Measurements from ENCODE around the gene PDE7B. TPM values are rescaled to one million over a fixed set of nuclear protein-coding genes. Genes with fewer than 3 reads are reported as not detected.

Gene PDE7B
- total and polyA plus RNA-seq, 9 of the 15 experiments (the other 6 are each of a cell fraction or from before 2014, with no cell fraction given), result 0.01 TPM; not detected in 8

DNA sequence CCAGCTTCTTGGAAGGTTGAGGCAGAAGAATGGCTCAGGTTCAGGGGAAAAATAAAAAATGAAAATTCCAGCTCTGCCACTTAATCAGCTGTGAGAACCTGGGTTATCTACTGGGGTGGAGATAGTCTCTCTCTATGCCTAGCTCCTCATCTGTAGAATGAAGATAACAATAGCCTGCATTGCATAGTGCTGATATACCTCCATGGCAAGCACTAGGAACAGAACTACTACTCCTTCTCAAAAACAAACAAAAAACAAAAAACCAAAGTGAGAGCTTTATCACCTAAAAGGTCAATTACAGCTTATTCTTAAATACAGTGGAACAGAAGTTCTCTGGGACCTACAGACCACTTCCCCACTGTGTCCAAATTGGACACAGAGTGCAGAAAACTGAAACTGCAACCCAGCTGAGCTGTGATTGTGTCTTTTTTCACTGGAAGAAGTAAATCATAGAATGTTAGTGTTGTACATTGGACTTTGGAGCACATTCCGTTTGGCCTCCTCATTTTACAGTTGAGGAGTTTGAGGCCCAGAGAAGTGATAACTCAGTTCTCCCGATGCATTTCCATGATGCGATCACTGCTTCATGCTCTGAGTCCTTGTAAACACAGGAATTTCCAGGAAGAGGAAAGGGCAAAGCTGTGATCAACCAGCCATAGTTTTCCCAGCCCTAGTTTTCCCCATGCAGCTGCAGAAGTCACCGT lies 375.3 kb downstream of the PDE7B start (continued):
- TF ChIP-seq, protein P1, sequence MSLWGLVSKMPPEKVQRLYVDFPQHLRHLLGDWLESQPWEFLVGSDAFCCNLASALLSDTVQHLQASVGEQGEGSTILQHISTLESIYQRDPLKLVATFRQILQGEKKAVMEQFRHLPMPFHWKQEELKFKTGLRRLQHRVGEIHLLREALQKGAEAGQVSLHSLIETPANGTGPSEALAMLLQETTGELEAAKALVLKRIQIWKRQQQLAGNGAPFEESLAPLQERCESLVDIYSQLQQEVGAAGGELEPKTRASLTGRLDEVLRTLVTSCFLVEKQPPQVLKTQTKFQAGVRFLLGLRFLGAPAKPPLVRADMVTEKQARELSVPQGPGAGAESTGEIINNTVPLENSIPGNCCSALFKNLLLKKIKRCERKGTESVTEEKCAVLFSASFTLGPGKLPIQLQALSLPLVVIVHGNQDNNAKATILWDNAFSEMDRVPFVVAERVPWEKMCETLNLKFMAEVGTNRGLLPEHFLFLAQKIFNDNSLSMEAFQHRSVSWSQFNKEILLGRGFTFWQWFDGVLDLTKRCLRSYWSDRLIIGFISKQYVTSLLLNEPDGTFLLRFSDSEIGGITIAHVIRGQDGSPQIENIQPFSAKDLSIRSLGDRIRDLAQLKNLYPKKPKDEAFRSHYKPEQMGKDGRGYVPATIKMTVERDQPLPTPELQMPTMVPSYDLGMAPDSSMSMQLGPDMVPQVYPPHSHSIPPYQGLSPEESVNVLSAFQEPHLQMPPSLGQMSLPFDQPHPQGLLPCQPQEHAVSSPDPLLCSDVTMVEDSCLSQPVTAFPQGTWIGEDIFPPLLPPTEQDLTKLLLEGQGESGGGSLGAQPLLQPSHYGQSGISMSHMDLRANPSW (CRISPR knock-in tag; IDR thresholded peaks at IDR 0.05), result no peak
- TF ChIP-seq ASH1L (IDR thresholded peaks at IDR 0.05; ENCODE audit: borderline replicate concordance, low read depth, partially characterized antibody) (no peak), KLF6 (CRISPR knock-in tag; IDR thresholded peaks at IDR 0.05; ENCODE audit: borderline replicate concordance) (peak; percentile 29; the same call in 1 of the 2 replicates), ELF4 (CRISPR knock-in tag; IDR thresholded peaks at IDR 0.05) (peak; percentile 37; the same call in 1 of the 2 replicates), TCF3 (CRISPR knock-in tag; IDR thresholded peaks at IDR 0.05) (peak; percentile 95), TAF7 (tag; IDR thresholded peaks at IDR 0.05) (no peak), ZNF77 (CRISPR knock-in tag; IDR thresholded peaks at IDR 0.05) (no peak), ATF7 (IDR thresholded peaks at IDR 0.05) (0 out of 2 replicates have a peak, but pooled peaks have one; percentile 29), PHF8 (IDR thresholded peaks at IDR 0.05; ENCODE audit: borderline replicate concordance, low read length) (0 out of 2 replicates have a peak, but pooled peaks have one; percentile 10), NCOR1 (IDR thresholded peaks at IDR 0.05) (peak; percentile 94), SPI1 (IDR thresholded peaks at IDR 0.05; ENCODE audit: borderline replicate concordance, low read depth, low read length) (peak; percentile 27; the same call in 1 of the 2 replicates)
- TF ChIP-seq, protein P2, sequence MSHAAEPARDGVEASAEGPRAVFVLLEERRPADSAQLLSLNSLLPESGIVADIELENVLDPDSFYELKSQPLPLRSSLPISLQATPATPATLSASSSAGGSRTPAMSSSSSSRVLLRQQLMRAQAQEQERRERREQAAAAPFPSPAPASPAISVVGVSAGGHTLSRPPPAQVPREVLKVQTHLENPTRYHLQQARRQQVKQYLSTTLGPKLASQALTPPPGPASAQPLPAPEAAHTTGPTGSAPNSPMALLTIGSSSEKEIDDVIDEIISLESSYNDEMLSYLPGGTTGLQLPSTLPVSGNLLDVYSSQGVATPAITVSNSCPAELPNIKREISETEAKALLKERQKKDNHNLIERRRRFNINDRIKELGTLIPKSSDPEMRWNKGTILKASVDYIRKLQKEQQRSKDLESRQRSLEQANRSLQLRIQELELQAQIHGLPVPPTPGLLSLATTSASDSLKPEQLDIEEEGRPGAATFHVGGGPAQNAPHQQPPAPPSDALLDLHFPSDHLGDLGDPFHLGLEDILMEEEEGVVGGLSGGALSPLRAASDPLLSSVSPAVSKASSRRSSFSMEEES (CRISPR knock-in tag; IDR thresholded peaks at IDR 0.05), result no peak
- TF ChIP-seq, protein P3, sequence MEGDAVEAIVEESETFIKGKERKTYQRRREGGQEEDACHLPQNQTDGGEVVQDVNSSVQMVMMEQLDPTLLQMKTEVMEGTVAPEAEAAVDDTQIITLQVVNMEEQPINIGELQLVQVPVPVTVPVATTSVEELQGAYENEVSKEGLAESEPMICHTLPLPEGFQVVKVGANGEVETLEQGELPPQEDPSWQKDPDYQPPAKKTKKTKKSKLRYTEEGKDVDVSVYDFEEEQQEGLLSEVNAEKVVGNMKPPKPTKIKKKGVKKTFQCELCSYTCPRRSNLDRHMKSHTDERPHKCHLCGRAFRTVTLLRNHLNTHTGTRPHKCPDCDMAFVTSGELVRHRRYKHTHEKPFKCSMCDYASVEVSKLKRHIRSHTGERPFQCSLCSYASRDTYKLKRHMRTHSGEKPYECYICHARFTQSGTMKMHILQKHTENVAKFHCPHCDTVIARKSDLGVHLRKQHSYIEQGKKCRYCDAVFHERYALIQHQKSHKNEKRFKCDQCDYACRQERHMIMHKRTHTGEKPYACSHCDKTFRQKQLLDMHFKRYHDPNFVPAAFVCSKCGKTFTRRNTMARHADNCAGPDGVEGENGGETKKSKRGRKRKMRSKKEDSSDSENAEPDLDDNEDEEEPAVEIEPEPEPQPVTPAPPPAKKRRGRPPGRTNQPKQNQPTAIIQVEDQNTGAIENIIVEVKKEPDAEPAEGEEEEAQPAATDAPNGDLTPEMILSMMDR (IDR thresholded peaks at IDR 0.05 in 2 of 3, conservative IDR thresholded peaks at IDR 0.05 in 1 of 3; ENCODE audit: insufficient read depth in 2 of 3, low read depth in 1 of 3, low read length in 3 of 3), result no peak
- TF ChIP-seq, protein P4, sequence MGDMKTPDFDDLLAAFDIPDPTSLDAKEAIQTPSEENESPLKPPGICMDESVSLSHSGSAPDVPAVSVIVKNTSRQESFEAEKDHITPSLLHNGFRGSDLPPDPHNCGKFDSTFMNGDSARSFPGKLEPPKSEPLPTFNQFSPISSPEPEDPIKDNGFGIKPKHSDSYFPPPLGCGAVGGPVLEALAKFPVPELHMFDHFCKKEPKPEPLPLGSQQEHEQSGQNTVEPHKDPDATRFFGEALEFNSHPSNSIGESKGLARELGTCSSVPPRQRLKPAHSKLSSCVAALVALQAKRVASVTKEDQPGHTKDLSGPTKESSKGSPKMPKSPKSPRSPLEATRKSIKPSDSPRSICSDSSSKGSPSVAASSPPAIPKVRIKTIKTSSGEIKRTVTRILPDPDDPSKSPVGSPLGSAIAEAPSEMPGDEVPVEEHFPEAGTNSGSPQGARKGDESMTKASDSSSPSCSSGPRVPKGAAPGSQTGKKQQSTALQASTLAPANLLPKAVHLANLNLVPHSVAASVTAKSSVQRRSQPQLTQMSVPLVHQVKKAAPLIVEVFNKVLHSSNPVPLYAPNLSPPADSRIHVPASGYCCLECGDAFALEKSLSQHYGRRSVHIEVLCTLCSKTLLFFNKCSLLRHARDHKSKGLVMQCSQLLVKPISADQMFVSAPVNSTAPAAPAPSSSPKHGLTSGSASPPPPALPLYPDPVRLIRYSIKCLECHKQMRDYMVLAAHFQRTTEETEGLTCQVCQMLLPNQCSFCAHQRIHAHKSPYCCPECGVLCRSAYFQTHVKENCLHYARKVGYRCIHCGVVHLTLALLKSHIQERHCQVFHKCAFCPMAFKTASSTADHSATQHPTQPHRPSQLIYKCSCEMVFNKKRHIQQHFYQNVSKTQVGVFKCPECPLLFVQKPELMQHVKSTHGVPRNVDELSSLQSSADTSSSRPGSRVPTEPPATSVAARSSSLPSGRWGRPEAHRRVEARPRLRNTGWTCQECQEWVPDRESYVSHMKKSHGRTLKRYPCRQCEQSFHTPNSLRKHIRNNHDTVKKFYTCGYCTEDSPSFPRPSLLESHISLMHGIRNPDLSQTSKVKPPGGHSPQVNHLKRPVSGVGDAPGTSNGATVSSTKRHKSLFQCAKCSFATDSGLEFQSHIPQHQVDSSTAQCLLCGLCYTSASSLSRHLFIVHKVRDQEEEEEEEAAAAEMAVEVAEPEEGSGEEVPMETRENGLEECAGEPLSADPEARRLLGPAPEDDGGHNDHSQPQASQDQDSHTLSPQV (IDR thresholded peaks at IDR 0.05), result no peak
